Activated CD4-positive, alpha-beta T cell treated with anti-CD3 and anti-CD28 coated beads, Interleukin-2, amount 50 U/mL, for 16 hours (primary cell): ENCODE results near the gene FAM110D.
A peak's percentile ranks its signal among the peaks of the same experiment; 100 is the strongest.

ENCODE experiments used
- DNase-seq: peaks from one replicate; pipeline ENCODE4 v3.0.0-alpha.2; 2020

Gene FAM110D

GRCh38 chr1:26130695-26131094 is 28.2 kb upstream of the FAM110D start:
- no peak for DNase-seq

- DNase-seq = no peak
Measured at GRCh38 chr1:26132128-26132833, 26.6 kb upstream of the FAM110D start.

- DNase-seq = no peak
Measured at GRCh38 chr1:26132834-26133167, 26.1 kb upstream of the FAM110D start.

GRCh38 chr1:26134466-26134865 is 24.4 kb upstream of the FAM110D start:
- no peak for DNase-seq

GRCh38 chr1:26138974-26139558 is 19.8 kb upstream of the FAM110D start:
- no peak for DNase-seq

DNA sequence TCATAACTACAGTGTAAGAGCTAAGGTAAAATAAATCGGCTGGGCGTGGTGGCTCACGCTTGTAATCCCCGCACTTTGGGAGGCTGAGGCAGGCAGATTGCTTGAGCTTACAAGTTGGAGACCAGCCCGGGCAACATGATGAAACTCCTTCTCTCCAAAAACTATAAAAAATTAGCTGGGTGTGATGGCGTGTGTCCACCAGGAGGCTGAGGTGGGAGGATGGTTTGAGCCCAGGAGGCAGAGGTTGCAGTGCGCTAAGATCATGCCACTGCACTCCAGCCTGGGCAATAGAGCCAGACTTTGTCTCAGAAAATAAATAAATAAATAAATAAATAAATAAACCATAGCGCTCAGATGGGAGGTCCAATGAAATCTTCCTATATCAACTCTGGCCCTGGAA is 16.7 kb upstream of the FAM110D start:
- no peak for DNase-seq

GRCh38 chr1:26145041-26145959 is 13.6 kb upstream of the FAM110D start:
- peak; percentile 78 for DNase-seq

DNA sequence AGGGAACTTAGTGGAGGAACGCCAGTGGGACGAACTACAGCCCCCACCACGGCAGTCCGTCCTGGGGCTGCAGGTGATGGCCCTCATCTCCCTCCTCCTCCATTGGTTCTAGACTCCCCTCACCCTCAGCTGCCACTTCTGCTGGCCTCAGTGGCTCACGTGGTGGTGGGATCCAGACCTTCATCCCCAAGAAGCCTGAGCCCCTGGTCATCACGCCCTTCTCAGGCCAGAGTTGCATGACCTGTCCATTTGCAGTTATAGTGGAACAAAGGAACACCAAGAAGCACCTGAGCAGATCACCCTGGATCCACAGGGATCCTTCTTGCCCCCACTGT is 13.0 kb upstream of the FAM110D start:
- DNase-seq = no peak

GRCh38 chr1:26148887-26149286 is 10.0 kb upstream of the FAM110D start:
- DNase-seq = no peak

- no peak for DNase-seq
Measured at GRCh38 chr1:26153966-26154532, 4.8 kb upstream of the FAM110D start.

DNA sequence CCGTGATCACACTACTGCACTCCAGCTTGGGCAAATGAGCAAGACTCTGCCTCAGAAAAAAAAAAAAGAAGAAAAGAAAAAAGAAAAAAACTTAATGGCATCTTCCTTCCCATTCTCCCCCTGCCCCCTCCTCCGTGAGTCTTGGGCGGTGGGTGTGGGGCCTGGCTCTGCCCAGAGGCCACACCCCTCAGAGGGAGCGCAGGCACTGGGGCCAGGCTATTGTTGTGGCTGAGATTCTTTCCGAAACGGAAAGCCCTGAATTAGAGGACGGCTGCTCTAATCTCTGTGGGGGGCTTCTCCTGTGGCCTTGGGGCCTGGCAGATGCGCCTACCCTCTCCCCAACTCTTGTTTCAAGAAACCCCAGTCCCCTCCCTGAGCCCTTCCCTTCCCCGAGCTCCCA is 4.1 kb upstream of the FAM110D start:
- DNase-seq = no peak

DNA sequence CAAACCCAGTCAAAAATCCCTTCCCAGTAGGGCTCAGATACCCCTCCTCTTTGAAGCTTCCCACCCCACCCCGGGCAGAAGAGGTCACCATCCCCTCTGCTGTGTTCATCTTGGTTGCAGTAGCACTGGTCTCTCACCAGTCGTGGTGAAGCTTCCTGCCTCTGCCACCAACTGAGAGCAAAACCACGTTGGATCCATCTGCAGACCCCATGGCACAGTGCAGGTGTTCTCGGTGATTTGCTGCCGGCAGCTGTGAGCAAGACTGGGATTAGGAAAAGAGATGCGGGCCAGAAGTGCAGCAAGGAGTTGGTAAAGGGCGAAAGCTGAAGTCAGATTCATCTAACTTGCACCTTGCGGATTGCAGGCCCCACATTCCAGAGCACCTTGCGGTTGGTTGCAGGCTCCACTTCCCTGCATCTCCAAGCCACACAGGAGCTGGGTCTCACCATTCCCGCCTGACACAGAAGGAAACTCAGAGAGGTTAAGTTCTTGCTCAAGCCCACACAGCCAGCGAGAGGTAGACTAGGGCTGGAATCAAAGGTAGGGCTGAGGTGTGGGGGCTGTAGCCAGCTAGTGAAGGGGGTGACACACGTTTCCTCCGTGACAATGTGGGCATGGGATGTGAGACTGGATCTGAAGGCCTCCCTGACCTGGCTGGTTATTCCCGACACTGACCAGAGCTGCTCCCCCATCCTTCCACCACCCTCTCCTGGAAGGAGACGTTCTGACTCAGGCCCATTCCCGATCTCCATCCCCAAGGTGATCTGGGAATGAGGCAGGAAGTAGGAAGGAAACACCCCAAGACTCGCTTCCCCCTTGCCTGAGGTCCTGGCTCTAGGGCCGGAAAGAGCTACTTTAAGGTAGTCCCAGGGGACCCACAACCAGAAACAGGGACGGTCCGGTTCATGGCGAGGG is 3.3 kb upstream of the FAM110D start:
- DNase-seq = no peak

DNA sequence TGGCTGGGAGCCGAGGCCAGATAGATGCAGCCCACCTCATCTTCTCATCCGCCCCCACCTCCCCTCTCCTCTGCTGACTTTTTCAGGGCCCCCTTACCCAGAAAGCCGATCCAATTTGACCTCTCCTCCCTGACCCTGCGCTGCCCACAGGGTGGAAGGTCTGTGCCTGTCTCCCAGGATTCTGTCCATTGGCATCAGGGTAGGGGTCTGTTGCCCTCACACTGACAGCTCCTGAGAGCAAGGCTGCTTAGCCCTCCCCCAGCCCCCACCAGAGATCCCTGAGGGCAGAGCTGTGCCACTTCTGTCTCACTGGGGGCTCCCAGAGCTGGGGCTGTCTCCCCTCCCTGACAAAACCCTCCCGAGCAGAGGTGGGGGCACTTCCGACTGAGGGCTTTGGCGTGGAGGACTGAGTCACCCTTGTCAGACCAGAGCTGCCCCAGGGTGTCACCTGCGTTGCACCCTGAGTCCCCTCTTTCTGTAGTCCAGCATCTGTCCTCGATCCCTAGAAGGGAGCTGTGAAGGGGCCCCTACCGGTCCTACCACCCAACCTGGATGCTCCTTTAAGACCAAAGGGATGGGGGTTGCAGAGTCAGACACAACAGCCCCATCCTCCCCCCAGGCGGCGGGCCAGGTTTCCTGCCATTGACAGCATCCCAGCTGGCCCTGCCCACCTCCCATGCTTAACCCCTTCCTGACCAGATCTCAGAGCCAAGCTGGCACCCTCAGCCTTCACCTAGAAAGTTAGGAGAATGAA is 2.4 kb upstream of the FAM110D start:
- no peak for DNase-seq

GRCh38 chr1:26158271-26158907 is 490 bp upstream of the FAM110D start:
- DNase-seq = no peak

DNA sequence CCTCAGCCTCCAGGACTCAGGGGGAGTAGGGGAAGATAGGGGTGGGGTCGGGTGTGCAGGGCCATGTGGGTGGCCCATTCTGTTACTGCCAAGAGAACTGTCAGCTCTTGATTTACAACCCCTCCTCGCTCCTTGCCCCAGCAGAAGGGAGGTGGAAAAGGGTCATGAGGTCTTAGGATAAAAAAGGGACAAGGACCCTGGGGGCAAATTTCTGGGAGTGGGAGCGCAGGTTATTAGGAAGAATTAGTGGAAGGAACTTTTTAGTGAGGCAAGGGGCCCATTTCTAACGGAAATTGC is 812 bp downstream of the FAM110D start:
- DNase-seq = no peak

GRCh38 chr1:26160527-26161414 is 1.9 kb downstream of the FAM110D start:
- no peak for DNase-seq

DNA sequence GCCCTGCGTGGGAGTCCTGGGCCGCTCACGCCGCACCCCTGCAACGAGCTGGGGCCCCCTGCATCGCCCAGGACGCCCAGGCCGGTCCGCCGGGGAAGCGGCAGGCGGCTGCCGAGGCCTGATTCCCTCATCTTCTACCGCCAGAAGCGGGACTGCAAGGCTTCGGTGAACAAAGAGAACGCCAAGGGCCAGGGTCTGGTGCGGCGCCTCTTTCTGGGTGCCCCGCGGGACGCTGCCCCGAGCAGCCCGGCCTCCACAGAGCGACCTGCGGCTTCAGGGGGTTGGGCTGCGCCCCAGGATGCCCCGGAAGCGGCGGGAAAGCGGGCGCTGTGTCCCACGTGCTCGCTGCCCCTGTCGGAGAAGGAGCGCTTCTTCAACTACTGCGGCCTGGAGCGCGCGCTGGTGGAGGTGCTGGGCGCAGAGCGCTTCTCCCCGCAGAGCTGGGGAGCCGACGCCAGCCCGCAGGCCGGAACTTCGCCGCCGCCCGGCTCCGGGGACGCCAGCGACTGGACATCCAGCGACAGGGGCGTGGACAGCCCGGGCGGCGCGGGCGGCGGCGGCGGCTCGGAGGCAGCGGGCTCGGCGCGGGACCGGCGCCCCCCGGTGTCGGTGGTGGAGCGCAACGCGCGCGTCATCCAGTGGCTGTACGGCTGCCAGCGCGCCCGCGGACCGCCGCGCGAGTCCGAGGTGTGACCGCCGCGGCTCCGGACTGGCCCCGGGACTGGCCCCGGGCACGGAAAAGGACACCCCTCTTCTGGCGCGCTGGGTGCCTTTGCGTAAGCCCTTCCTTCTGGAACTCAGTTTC is 2.7 kb downstream of the FAM110D start:
- DNase-seq = peak; percentile 32

DNA sequence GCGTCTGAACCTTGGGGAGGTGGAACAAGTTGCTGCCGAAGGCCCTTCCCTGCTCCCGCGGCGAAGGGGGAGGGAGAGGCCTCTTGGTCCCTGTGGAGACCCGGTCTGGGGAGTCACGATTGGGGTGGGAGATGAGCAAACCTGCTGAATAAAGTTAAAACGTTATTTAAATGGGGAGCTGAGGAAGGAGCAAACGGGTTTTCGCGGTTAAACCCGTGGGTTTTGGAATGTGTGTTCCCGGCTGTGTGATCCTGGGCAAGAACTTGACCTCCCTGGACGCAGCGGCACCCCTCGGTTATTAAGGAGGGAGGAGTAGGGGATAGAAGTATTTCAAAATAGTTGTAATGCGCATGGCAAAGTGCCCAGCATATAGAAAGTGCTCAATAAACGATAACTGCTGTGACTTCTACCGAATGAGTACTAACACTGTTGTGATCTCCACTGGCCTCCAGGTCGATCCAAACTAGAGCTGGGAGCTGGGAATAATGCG is 3.4 kb downstream of the FAM110D start:
- DNase-seq = no peak

- no peak for DNase-seq
Measured at GRCh38 chr1:26163684-26164035, 4.8 kb downstream of the FAM110D start.
